HCT116 (cell line): ENCODE results near the gene MRPL21. TPM values are rescaled to one million over a fixed set of nuclear protein-coding genes. Genes with fewer than 3 reads are reported as not detected.

Experiments used
- ATAC-seq: fragments of 200-7000 bp; cut with Tn5 transposase; 2 replicates; pipeline ENCODE4 v1.9.1; 2020; ENCODE audit warnings: mild to moderate bottlenecking, moderate library complexity
- BruUV-seq: library from RNA; stranded (reverse); fragments of 400-500 nt; replicated peaks from 2 replicates; lab custom pipeline; 2021; lab: Mats Ljungman, UMichigan
- CTCF ChIA-PET: fragments of 300-600 bp; sonication (Branson Sonifier 250); formaldehyde crosslinking; loops from one replicate; lab custom pipeline; 2021; ENCODE audit warnings: antibody characterized with exemption; lab: Charles Lee
- POLR2A ChIA-PET: fragments of 300-600, 350-600 bp; sonication (Branson Sonifier 250); formaldehyde crosslinking; loops from one replicate; lab custom pipeline; 2021; ENCODE audit warnings: antibody characterized with exemption; lab: Charles Lee
- RAD21 ChIA-PET, 2 experiments: fragments of 300-600 bp; sonication (Branson Sonifier 250); formaldehyde crosslinking; loops; one replicate each; lab custom pipeline; 2023; ENCODE audit warnings: low total read pairs in 2 of 2; ENCODE audit not compliant: uncharacterized antibody in 2 of 2, unreplicated experiment in 2 of 2, low non-redundant PET in 1 of 2; lab: Charles Lee
- DNase-seq: peaks from one replicate; pipeline ENCODE4 v3.0.0-alpha.2; 2010; ENCODE audit warnings: low read depth, low spot score
- H2AFZ ChIP-seq: fragments of 200-600 bp; shearing (Covaris generic), sonication (generic); 2 replicates; pipeline ENCODE4 v1.6.1; 2017; ENCODE audit warnings: low read depth, mixed run types, mixed read lengths, antibody characterized with exemption, low read length; ENCODE audit not compliant: poor library complexity, severe bottlenecking
- H3K27ac ChIP-seq: 2 replicates; pipeline ENCODE4 v1.5.1; 2012; ENCODE audit warnings: low read depth, low read length
- H3K27me3 ChIP-seq: fragments of 200-600 bp; sonication (generic); 2 replicates; pipeline ENCODE4 v1.6.1; 2016; ENCODE audit warnings: mixed run types, low read length, mixed read lengths; ENCODE audit not compliant: insufficient read depth
- H3K36me3 ChIP-seq, 2 experiments: fragments of 200-500 bp in 1 of 2; fragments of 200-600 bp in 1 of 2; sonication (Bioruptor generic) in 1 of 2; sonication (generic) in 1 of 2; 2 replicates each; pipeline versions ENCODE4 v1.5.1 to v1.6.1; 2014 to 2016; ENCODE audit warnings: low read length in 2 of 2, inconsistent platforms in 1 of 2, mixed read lengths in 1 of 2, mixed run types in 1 of 2; ENCODE audit not compliant: insufficient read depth in 2 of 2, control insufficient read depth in 1 of 2
- H3K4me1 ChIP-seq, 2 experiments: fragments of 200-600 bp in 1 of 2; sonication (generic) in 1 of 2; 2 replicates each; pipeline versions ENCODE4 v1.5.1 to v1.6.1; 2012 to 2017; ENCODE audit warnings: low read length in 2 of 2, inconsistent platforms in 1 of 2, mild to moderate bottlenecking in 1 of 2, mixed read lengths in 1 of 2, mixed run types in 1 of 2, moderate library complexity in 1 of 2; ENCODE audit not compliant: insufficient read depth in 2 of 2, control insufficient read depth in 1 of 2
- H3K4me2 ChIP-seq: fragments of 200-600 bp; sonication (generic); 2 replicates; pipeline ENCODE4 v1.6.1; 2017; ENCODE audit warnings: mixed run types, low read length, mixed read lengths
- H3K4me3 ChIP-seq, 2 experiments: fragments of 200-600 bp in 1 of 2; sonication (generic) in 1 of 2; replicated peaks in 1 of 2; 2 replicates each; pipeline ENCODE4 v1.5.1; 2011 to 2016; ENCODE audit warnings: low read length in 2 of 2, control low read depth in 1 of 2, low read depth in 1 of 2, mild to moderate bottlenecking in 1 of 2, mixed read lengths in 1 of 2, mixed run types in 1 of 2
- H3K79me2 ChIP-seq: fragments of 200-600 bp; sonication (generic); 2 replicates; pipeline ENCODE4 v1.6.1; 2017; ENCODE audit warnings: mild to moderate bottlenecking, mixed run types, low read length, moderate library complexity, mixed read lengths; ENCODE audit not compliant: insufficient read depth
- H3K9ac ChIP-seq: fragments of 200-600 bp; sonication (generic); 2 replicates; pipeline ENCODE4 v1.6.1; 2016; ENCODE audit warnings: low read length, mixed read lengths
- H3K9me2 ChIP-seq: fragments of 200-600 bp; sonication (generic), shearing (Covaris generic); 2 replicates; pipeline ENCODE4 v1.6.1; 2017; ENCODE audit warnings: mixed run types, mild to moderate bottlenecking, moderate library complexity; ENCODE audit not compliant: insufficient read depth
- H3K9me3 ChIP-seq, 2 experiments: fragments of 200-500 bp in 1 of 2; fragments of 200-600 bp in 1 of 2; sonication (Bioruptor generic) in 1 of 2; sonication (generic) in 1 of 2; 2 replicates each; pipeline ENCODE4 v1.6.1; 2014 to 2017; ENCODE audit warnings: low read length in 2 of 2, mixed read lengths in 2 of 2, inconsistent platforms in 1 of 2, low read depth in 1 of 2, mild to moderate bottlenecking in 1 of 2, mixed run types in 1 of 2, moderate library complexity in 1 of 2; ENCODE audit not compliant: control insufficient read depth in 1 of 2, insufficient read depth in 1 of 2
- H4K20me1 ChIP-seq: fragments of 200-600 bp; sonication (generic), shearing (Covaris generic); 2 replicates; pipeline ENCODE4 v1.6.1; 2017; ENCODE audit warnings: mixed run types, mild to moderate bottlenecking, moderate library complexity; ENCODE audit not compliant: insufficient read depth
- ATF3 ChIP-seq: IDR thresholded peaks from 2 replicates; pipeline ENCODE4 v1.6.1; 2012
- CBX3 ChIP-seq: IDR thresholded peaks from 2 replicates; pipeline ENCODE4 v1.6.1; 2012; ENCODE audit warnings: low read depth
- CTCF ChIP-seq, 3 experiments: fragments of 200-600 bp in 1 of 3; sonication (generic) in 1 of 3; IDR thresholded peaks in 2 of 3; conservative IDR thresholded peaks in 1 of 3; 2 replicates each; pipeline ENCODE4 v1.5.1; 2012 to 2017; ENCODE audit warnings: low read depth in 2 of 3, low read length in 2 of 3, antibody characterized with exemption in 1 of 3, borderline replicate concordance in 1 of 3, control low read depth in 1 of 3, mild to moderate bottlenecking in 1 of 3, mixed read lengths in 1 of 3, mixed run types in 1 of 3, moderate library complexity in 1 of 3; ENCODE audit not compliant: insufficient read depth in 1 of 3
- EGR1 ChIP-seq: IDR thresholded peaks from 2 replicates; pipeline ENCODE4 v1.6.1; 2012; ENCODE audit warnings: low read depth
- ELF1 ChIP-seq: IDR thresholded peaks from 2 replicates; pipeline ENCODE4 v1.6.1; 2012; ENCODE audit warnings: low read depth, borderline replicate concordance
- EZH2 ChIP-seq: fragments of 200-600 bp; sonication (generic); IDR thresholded peaks from 2 replicates; pipeline ENCODE4 v1.6.1; 2017; ENCODE audit warnings: antibody characterized with exemption, mixed run types
- FOSL1 ChIP-seq: IDR thresholded peaks from 2 replicates; pipeline ENCODE4 v1.6.1; 2012; ENCODE audit warnings: low read depth
- POLR2A ChIP-seq: IDR thresholded peaks from 2 replicates; pipeline ENCODE4 v1.7.0; 2011; ENCODE audit warnings: borderline replicate concordance; ENCODE audit not compliant: insufficient read depth, insufficient read length; ENCODE audit errors: extremely low read depth
- POLR2AphosphoS5 ChIP-seq: IDR thresholded peaks from 2 replicates; pipeline ENCODE4 v1.6.1; 2011; ENCODE audit warnings: mild to moderate bottlenecking, low read depth, low read length, moderate library complexity
- RAD21 ChIP-seq: IDR thresholded peaks from 2 replicates; pipeline ENCODE4 v1.6.1; 2012; ENCODE audit warnings: low read depth, mild to moderate bottlenecking
- SIN3A ChIP-seq: IDR thresholded peaks from 2 replicates; pipeline ENCODE4 v1.6.1; 2012; ENCODE audit warnings: low read depth
- SP1 ChIP-seq: IDR thresholded peaks from 2 replicates; pipeline ENCODE4 v1.6.1; 2012; ENCODE audit warnings: low read depth
- SRF ChIP-seq: IDR thresholded peaks from 2 replicates; pipeline ENCODE4 v1.6.1; 2012; ENCODE audit warnings: low read depth
- TCF7L2 ChIP-seq: IDR thresholded peaks from 2 replicates; pipeline ENCODE4 v1.7.0; 2011; ENCODE audit warnings: borderline replicate concordance, inconsistent platforms; ENCODE audit not compliant: insufficient read depth, insufficient read length; ENCODE audit errors: extremely low read depth
- ZBTB33 ChIP-seq: IDR thresholded peaks from 2 replicates; pipeline ENCODE4 v1.6.1; 2011; ENCODE audit warnings: mild to moderate bottlenecking, low read length, moderate library complexity; ENCODE audit not compliant: insufficient replicate concordance; ENCODE audit errors: extremely low read depth
- ZFX ChIP-seq: fragments of 450-650 bp; IDR thresholded peaks from 2 replicates; pipeline ENCODE4 v1.6.1; 2017
- ZNF274 ChIP-seq: fragments of 200-500 bp; sonication (Bioruptor generic); IDR thresholded peaks from 2 replicates; pipeline ENCODE4 v1.6.1; 2014; ENCODE audit warnings: mild to moderate bottlenecking, low read depth, low read length, inconsistent platforms
- intact Hi-C: fragments of 100-400 bp; cut with micrococcal nuclease; formaldehyde crosslinking; loops from 2 replicates; pipeline ENCODE4 v1.10.0; 2022
- total RNA-seq: library from RNA; stranded (reverse); gene quantifications from one replicate; pipeline ENCODE4 v1.2.1, GENCODE V29; 2021; ENCODE audit not compliant: unreplicated experiment

MRPL21 gene
- total RNA-seq, 1 experiment from 2014 or later, result 90.2 TPM

- intact Hi-C loops, result no loop called here
- no peak overlapping the region for H2AFZ ChIP-seq
- BruUV-seq, result no TSS peak
- H3K9ac ChIP-seq, result no peak overlapping the region
- H3K4me3 ChIP-seq, result no peak overlapping the region
- ATAC-seq (no peak), DNase-seq (no peak)
- CTCF ChIA-PET, result no interaction called here
- no peak overlapping the region for H3K27ac ChIP-seq
- no peaks in the 10 kb centered on the region; a peak in 1 of 4 replicates for H3K9me3 ChIP-seq
- no peak overlapping the region for H3K4me2 ChIP-seq
- H3K36me3 ChIP-seq, result peaks cover 19 to 23% of the 10 kb centered on the region in 2 experiments
- no peaks in the 10 kb centered on the region for H3K4me1 ChIP-seq
- no peaks in the 10 kb centered on the region for H3K9me2 ChIP-seq
- peaks cover 7% of the 10 kb centered on the region; the same call in 1 of the 2 replicates for H3K79me2 ChIP-seq
- TF ChIP-seq CBX3 (no peak), POLR2A (no peak), SIN3A (no peak), EGR1 (no peak), EZH2 (no peak), ATF3 (no peak), SRF (no peak), SP1 (no peak), CTCF (IDR thresholded peaks at IDR 0.05 in 2 of 3, conservative IDR thresholded peaks at IDR 0.05 in 1 of 3; ENCODE audit: borderline replicate concordance in 1 of 3, insufficient read depth in 1 of 3, low read depth in 2 of 3, low read length in 2 of 3) (no peak), RAD21 (no peak), FOSL1 (no peak), ELF1 (no peak), POLR2AphosphoS5 (no peak), ZFX (no peak), ZBTB33 (no peak), ZNF274 (no peak), TCF7L2 (no peak)
- TF ChIP-seq, all 23 proteins: peak for 0
- POLR2A ChIA-PET, result no interaction called here
- Histone ChIP-seq H3K27me3 (no peaks in the 10 kb centered on the region), H4K20me1 (no peaks in the 10 kb centered on the region)
- RAD21 ChIA-PET, result no interaction called here
Observed at GRCh38 chr11:68931911-68932310, 28.3 kb upstream of the MRPL21 start.
